Measurements from ENCODE around the gene SLC26A4.
"Not testable (repeated sequence)": the region's sequence is repeated elsewhere in the genome, so short reads cannot be mapped to it uniquely, and the experiment has no call there.

Gene SLC26A4

GRCh38 chr7:107660381-107661080, at the start of gene SLC26A4:
TSS of gene SLC26A4 (plus strand) at chr7:107660828. CDS start at chr7:107661642, 814 bp downstream.
- no peak for DNase-seq

- no peak for DNase-seq
Measured at GRCh38 chr7:107613439-107613838, 47.2 kb upstream of the SLC26A4 start.

- DNase-seq: no peak
Measured at GRCh38 chr7:107613948-107614347, 46.7 kb upstream of the SLC26A4 start.

- no peak for DNase-seq
Measured at GRCh38 chr7:107614425-107614824, 46.2 kb upstream of the SLC26A4 start.

GRCh38 chr7:107615910-107616680, 44.5 kb upstream of the SLC26A4 start:
- no peak for DNase-seq

GRCh38 chr7:107622429-107622828, 38.2 kb upstream of the SLC26A4 start:
- DNase-seq: no peak

- DNase-seq: no peak
Measured at GRCh38 chr7:107622894-107623293, 37.7 kb upstream of the SLC26A4 start.

- DNase-seq: no peak
Measured at GRCh38 chr7:107627002-107627401, 33.6 kb upstream of the SLC26A4 start.

GRCh38 chr7:107628461-107629064, 32.1 kb upstream of the SLC26A4 start:
- peak; percentile 6 for DNase-seq

- no peak for DNase-seq
Measured at GRCh38 chr7:107630342-107630741, 30.3 kb upstream of the SLC26A4 start.

GRCh38 chr7:107631588-107632491, 28.8 kb upstream of the SLC26A4 start:
- no peak for DNase-seq

- no peak for DNase-seq
Measured at GRCh38 chr7:107632492-107632865, 28.1 kb upstream of the SLC26A4 start.

- no peak for DNase-seq
Measured at GRCh38 chr7:107638594-107638993, 22.0 kb upstream of the SLC26A4 start.

GRCh38 chr7:107639070-107639469, 21.6 kb upstream of the SLC26A4 start:
- not testable (repeated sequence) for DNase-seq

GRCh38 chr7:107641676-107642075, 19.0 kb upstream of the SLC26A4 start:
- DNase-seq: no peak

GRCh38 chr7:107642501-107642900, 18.1 kb upstream of the SLC26A4 start:
- no peak for DNase-seq

GRCh38 chr7:107643407-107643806, 17.2 kb upstream of the SLC26A4 start:
- no peak for DNase-seq

- no peak for DNase-seq
Measured at GRCh38 chr7:107643938-107644308, 16.7 kb upstream of the SLC26A4 start.

- DNase-seq: no peak
Measured at GRCh38 chr7:107644309-107644974, 16.2 kb upstream of the SLC26A4 start.

GRCh38 chr7:107652642-107653041, 8.0 kb upstream of the SLC26A4 start:
- DNase-seq: no peak

GRCh38 chr7:107658467-107658866, 2.2 kb upstream of the SLC26A4 start:
- DNase-seq: no peak

- DNase-seq: no peak
Measured at GRCh38 chr7:107659666-107660065, 962 bp upstream of the SLC26A4 start.
